ENCODE data around the gene COL21A1. TPM values are rescaled to one million over a fixed set of nuclear protein-coding genes. Genes with fewer than 3 reads are reported as not detected.

Gene COL21A1
- total RNA-seq = 0.15 and 0.34 TPM in 2 replicates

GRCh38 chr6:56246881-56247653 lies at the start of gene COL21A1:
TSS of gene COL21A1 (minus strand) at chr6:56247580. CDS start at chr6:56182618, 64,962 bp downstream.

All from bronchus fibroblast of lung (primary cell).